ENCODE data around the gene JAKMIP3. TPM values are rescaled to one million over a fixed set of nuclear protein-coding genes. Genes with fewer than 3 reads are reported as not detected.

JAKMIP3 gene
- polyA plus RNA-seq, 3 donors: 0.20 TPM; not detected in 2

GRCh38 chr10:132066186-132066585 lies 440 bp downstream of the JAKMIP3 start:
- Mint-ChIP-seq H3K27me3 (ENCODE audit: low read depth in 3 of 3) (peaks cover 22 to 27% (median 26%) of the 10 kb centered on the region in 3 donors), H3K4me3 (peak overlapping the region in 1 of 2 donors; percentile 66), H3K9me3 (peaks cover 0 to 8% (median 2%) of the 10 kb centered on the region in 7 donors), H3K4me1 (peaks cover 5% of the 10 kb centered on the region), H3K27ac (no peak overlapping the region), H3K36me3 (no peaks in the 10 kb centered on the region)
- Histone ChIP-seq H3K36me3 (replicated peaks in 1 of 2; ENCODE audit: control insufficient read depth in 1 of 2, insufficient read depth in 2 of 2, low read length in 2 of 2) (no peaks in the 10 kb centered on the region), H3K9ac (ENCODE audit: insufficient read depth, low read length, poor library complexity, severe bottlenecking) (no peak overlapping the region), H3K27ac (ENCODE audit: low read depth in 1 of 2, low read length in 2 of 2) (no peak overlapping the region), H3K79me2 (ENCODE audit: insufficient read depth, low read length) (no peaks in the 10 kb centered on the region), H3K27me3 (ENCODE audit: control insufficient read depth in 2 of 2, insufficient read depth in 2 of 2, low read length in 2 of 2) (peaks cover 0 to 15% of the 10 kb centered on the region in 2 donors), H2AFZ (ENCODE audit: insufficient read depth, low read depth, low read length, poor library complexity, severe bottlenecking) (no peak overlapping the region), H3K9me3 (replicated peaks in 1 of 2; ENCODE audit: control insufficient read depth in 1 of 2, insufficient read depth in 1 of 2, low read length in 2 of 2) (no peaks in the 10 kb centered on the region), H3K4me3 (replicated peaks in 1 of 3; ENCODE audit: low read depth in 2 of 3, low read length in 3 of 3) (no peak overlapping the region), H3K4me2 (replicated peaks; ENCODE audit: extremely low read depth, low read length, poor library complexity, severe bottlenecking) (no peak overlapping the region), H3K4me1 (ENCODE audit: control insufficient read depth in 1 of 2, insufficient read depth in 2 of 2, low read length in 2 of 2) (no peaks in the 10 kb centered on the region), H4K20me1 (ENCODE audit: insufficient read depth, low read length) (no peaks in the 10 kb centered on the region)
- 80% methylated on average over 13 of the region's 15 CpGs for WGBS (ENCODE audit: insufficient coverage)
- TF ChIP-seq, protein P1, sequence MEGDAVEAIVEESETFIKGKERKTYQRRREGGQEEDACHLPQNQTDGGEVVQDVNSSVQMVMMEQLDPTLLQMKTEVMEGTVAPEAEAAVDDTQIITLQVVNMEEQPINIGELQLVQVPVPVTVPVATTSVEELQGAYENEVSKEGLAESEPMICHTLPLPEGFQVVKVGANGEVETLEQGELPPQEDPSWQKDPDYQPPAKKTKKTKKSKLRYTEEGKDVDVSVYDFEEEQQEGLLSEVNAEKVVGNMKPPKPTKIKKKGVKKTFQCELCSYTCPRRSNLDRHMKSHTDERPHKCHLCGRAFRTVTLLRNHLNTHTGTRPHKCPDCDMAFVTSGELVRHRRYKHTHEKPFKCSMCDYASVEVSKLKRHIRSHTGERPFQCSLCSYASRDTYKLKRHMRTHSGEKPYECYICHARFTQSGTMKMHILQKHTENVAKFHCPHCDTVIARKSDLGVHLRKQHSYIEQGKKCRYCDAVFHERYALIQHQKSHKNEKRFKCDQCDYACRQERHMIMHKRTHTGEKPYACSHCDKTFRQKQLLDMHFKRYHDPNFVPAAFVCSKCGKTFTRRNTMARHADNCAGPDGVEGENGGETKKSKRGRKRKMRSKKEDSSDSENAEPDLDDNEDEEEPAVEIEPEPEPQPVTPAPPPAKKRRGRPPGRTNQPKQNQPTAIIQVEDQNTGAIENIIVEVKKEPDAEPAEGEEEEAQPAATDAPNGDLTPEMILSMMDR (IDR thresholded peaks at IDR 0.05): no peak
- no peak for DNase-seq
- intact Hi-C loops (cut with micrococcal nuclease): no loop called here

- 93% methylated on average over 9 of the region's 13 CpGs for WGBS (ENCODE audit: insufficient coverage)
- H3K27ac Mint-ChIP-seq: no peak overlapping the region
- DNase-seq: no peak
Measured at GRCh38 chr10:132066812-132067211, 1.1 kb downstream of the JAKMIP3 start.

More at GRCh38 chr10:132066812-132067211, 1.1 kb downstream of the JAKMIP3 start:
- Histone ChIP-seq H3K9me3 (replicated peaks in 1 of 2; ENCODE audit: control insufficient read depth in 1 of 2, insufficient read depth in 1 of 2, low read length in 2 of 2) (no peaks in the 10 kb centered on the region), H4K20me1 (ENCODE audit: insufficient read depth, low read length) (no peaks in the 10 kb centered on the region), H3K4me1 (ENCODE audit: control insufficient read depth in 1 of 2, insufficient read depth in 2 of 2, low read length in 2 of 2) (no peaks in the 10 kb centered on the region), H3K36me3 (replicated peaks in 1 of 2; ENCODE audit: control insufficient read depth in 1 of 2, insufficient read depth in 2 of 2, low read length in 2 of 2) (no peaks in the 10 kb centered on the region), H3K27me3 (ENCODE audit: control insufficient read depth in 2 of 2, insufficient read depth in 2 of 2, low read length in 2 of 2) (peaks cover 0 to 15% of the 10 kb centered on the region in 2 donors), H3K4me2 (replicated peaks; ENCODE audit: extremely low read depth, low read length, poor library complexity, severe bottlenecking) (no peak overlapping the region), H3K27ac (ENCODE audit: low read depth in 1 of 2, low read length in 2 of 2) (no peak overlapping the region), H3K79me2 (ENCODE audit: insufficient read depth, low read length) (no peaks in the 10 kb centered on the region), H3K9ac (ENCODE audit: insufficient read depth, low read length, poor library complexity, severe bottlenecking) (no peak overlapping the region), H2AFZ (ENCODE audit: insufficient read depth, low read depth, low read length, poor library complexity, severe bottlenecking) (no peak overlapping the region), H3K4me3 (replicated peaks in 1 of 3; ENCODE audit: low read depth in 2 of 3, low read length in 3 of 3) (no peak overlapping the region)
- Mint-ChIP-seq H3K9me3 (peaks cover 0 to 10% (median 2%) of the 10 kb centered on the region in 7 donors), H3K27me3 (ENCODE audit: low read depth in 3 of 3) (peaks cover 21 to 28% (median 27%) of the 10 kb centered on the region in 3 donors), H3K4me1 (peaks cover 5% of the 10 kb centered on the region), H3K36me3 (no peaks in the 10 kb centered on the region), H3K4me3 (no peak overlapping the region)
- TF ChIP-seq, protein P1 (IDR thresholded peaks at IDR 0.05): no peak
- intact Hi-C loops (cut with micrococcal nuclease): no loop called here
